NCI-H526 (cell line): ENCODE data around the gene DOCK1.

Experiments
- DNase-seq, 2 experiments: peaks; one replicate each; lab custom pipeline; 2025; lab: John Stamatoyannopoulos, UW

The DOCK1 gene

DNA sequence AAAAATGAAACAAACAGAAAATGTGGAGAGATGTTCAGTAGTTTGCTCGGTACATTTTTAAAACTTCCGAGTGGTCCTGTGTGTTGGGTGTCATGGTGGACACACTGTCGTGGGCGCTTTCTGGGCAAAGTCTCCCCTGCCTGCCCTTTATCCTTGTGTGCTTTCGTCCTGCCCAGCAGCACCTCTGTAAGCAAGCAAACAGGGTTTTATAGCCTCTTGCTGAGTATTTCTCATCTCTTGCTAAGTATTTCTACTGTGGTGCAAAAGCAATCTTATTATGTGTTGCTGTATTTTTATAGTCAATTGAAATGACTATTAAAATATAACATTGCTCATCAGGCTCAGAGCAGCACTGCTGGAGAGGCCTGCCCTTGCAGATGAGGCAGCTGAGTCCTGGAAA is 48.7 kb downstream of the DOCK1 start:
- no peak for DNase-seq

DNA sequence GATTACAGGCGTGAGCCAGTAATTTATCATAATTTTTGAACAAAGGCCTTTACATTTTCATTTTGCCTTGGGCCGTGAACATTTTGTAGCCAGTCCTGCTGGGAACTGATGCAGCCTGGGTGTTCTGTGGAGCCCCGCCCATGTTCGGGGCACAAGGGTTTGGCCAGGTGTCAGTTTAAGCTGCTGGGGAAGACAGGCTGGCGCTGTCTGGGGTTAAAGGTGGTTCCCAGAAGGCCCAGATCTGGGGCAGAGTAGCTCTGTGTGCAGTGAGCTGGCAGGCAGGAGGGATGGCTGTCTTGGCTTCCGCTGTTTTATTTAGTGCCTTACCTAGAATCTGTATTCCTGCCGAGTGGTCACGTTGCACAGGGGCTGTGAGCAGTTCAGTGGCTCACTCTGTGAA is 50.2 kb downstream of the DOCK1 start:
- DNase-seq: no peak

DNA sequence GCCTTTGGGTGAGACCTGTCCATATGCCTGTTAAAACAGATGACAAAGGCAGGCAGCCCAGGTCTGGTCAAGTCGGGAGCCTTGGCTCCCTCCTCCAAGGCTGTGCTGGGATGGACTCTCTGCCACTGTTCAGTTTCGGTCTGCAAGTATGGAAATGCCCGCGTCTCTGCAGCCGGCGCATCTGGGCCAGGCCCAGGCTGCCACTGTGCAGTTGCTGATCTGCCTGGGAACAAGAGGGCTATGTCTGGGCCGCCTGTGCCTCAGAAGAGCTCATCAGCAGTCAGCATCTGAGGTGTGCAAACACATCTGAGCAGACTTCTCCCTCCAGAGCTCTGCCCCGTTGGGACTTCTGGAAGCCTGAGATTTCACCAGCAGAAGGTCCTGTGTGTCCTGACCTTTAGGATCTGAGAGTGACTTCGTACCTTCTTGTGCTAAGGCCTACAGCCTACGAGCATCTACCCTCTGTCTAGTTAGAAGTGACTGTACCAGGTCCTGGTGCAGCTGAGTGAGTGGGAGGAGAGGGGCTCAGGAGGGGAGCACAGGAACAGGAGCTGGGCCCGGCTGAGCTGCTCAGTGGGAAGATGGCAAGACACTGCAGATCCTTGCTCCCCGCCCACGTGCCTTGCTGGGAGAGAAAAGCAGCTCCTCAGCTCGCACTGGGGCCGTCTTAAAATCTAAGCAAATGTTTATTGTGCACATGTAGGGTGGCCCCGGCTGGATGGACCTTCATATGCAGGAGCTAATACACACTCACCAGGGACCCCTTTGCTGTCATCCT is 50.9 kb downstream of the DOCK1 start:
- no peak for DNase-seq

- DNase-seq: no peak
Observed at GRCh38 chr10:126956712-126957108, 51.5 kb downstream of the DOCK1 start.

DNA sequence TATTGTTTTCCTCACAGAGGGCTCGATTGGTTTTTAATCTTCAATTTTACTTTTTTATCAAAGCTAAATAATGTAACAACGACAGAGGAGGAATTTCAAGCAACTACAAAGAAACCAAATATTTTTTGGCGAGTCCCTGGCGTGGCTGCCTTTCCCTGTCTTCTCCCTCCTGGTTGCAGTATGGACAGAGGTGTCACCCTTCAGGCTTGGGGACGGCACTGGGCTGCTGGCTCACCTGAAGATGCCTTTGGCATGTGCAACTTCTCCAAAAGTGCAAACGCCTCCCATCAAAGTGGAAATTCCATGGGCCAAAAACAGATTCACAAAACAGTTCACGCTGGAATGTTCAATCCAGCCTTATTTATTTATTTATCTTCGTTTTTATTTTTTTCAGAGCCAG is 51.9 kb downstream of the DOCK1 start:
- no peak for DNase-seq

- DNase-seq: no peak
Observed at GRCh38 chr10:126959431-126959830, 54.2 kb downstream of the DOCK1 start.

- DNase-seq: no peak
Observed at GRCh38 chr10:126959906-126960685, 54.9 kb downstream of the DOCK1 start.

- DNase-seq: no peak
Observed at GRCh38 chr10:126963354-126963753, 58.1 kb downstream of the DOCK1 start.

GRCh38 chr10:126964190-126964589 is 59.0 kb downstream of the DOCK1 start:
- no peak for DNase-seq

- DNase-seq: no peak
Observed at GRCh38 chr10:126966938-126967337, 61.7 kb downstream of the DOCK1 start.

- DNase-seq: peak in 1 of 2 experiments; percentile 35
Observed at GRCh38 chr10:126969310-126969709, 64.1 kb downstream of the DOCK1 start.

DNA sequence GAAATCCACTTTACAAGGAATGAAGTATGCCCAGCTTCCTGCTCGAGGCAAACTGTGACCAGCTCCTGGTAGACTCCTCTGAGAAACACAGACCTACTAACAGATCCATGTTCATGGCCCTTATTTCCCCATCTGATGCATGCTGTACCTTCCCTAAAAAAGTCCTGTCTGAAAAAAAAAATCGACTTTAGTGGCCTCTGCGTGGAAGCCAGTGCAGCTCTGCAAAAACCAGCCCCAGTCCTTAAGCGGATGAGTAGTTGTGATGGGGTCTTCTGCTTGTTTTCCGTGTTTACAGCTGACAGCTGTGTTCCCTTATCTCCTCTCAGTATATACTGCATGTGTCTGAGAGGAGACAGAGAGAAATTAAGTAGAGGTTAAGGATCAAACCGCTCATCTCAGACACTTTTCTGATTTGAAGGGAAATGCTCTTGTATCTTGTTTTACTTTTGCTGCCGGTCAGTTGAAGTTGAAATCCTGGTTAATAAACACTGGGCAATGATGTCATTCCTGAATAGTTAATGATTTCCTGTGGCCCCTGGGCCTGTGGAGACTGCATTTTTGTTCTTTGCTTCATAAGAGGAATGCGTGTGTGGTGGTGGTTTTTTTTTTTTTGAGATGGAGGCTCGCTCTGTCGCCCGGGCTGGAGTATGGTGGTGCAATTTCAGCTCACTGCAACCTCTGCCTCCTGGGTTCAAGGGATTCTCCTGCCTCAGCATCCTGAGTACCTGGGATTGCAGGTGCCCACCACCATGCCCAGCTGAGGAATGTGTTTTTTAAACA is 67.6 kb downstream of the DOCK1 start:
- no peak for DNase-seq

GRCh38 chr10:126975221-126975620 is 70.0 kb downstream of the DOCK1 start:
- DNase-seq: no peak

DNA sequence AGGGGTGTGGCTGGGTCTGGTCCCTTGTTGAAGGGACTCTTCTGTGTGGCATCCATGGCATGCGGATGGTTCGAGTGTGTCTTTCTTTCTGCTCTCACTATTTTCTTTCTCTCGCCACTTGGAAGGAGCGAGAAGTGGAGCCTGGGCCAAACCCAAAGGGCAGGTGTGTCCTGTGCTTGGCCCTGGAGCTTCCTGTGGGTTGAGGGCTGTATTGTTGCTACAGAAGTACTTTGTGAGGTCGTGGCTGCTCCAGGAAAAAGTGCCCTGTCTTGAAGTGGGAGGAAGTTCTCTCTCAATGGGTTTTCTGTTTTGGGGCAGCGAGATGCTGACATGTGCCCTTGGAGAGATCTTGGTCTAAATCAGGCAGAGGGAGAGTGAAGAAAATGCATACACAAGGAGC is 72.0 kb downstream of the DOCK1 start:
- no peak for DNase-seq

DNA sequence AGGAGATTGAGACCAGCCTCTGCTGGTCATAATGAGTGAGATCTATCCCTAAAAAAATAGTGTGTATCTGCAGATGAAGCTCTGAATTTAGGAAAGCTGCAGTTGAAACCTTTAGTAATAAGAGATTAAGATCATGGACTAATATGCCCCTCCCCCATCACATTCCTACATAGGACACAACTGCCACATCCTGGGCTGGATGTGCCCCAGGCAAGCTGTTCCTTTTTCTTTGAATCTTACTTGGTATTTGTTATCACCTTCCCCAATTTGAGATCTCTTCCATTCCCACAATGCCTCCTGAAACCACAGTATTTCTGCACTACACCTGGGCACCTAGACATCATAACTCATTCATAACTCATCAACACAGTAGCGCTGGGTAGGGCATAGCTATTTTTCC is 74.1 kb downstream of the DOCK1 start:
- DNase-seq: no peak

- DNase-seq: no peak
Observed at GRCh38 chr10:126993208-126993607, 88.0 kb downstream of the DOCK1 start.

DNA sequence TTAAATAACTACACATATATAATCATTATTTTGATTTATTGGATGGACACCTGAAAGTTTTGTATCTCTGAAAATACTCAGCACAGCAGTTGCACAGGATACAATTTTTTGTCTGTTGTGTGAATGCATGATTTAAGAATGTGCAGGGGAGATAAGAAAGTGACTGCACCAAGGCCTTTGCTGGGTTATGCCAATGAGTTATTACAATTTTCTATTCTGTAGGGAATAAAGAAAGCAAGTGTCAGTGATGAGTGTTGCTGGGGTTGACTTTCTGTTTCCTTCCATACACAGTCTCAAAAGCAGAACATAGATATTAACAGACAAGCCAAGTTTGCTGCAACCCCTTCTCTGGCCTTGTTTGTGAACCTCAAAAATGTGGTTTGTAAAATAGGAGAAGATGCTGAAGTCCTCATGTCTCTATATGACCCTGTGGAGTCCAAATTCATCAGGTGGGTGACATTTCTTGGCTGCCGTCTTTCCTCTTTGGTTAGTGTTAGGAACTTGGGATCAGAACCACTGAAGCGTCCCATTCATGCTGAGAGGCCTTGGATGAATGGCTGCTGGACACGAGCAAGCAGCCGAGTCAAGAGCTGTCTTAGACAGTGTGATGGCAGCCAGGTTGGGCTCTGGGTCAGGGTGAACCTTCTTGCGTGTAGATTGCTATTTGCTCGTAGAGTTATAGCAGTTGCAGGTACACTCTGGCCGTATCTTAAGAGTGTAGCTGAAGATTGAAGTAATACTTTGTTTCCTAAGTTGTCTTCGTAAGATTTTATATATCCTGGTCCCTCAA is 92.8 kb downstream of the DOCK1 start:
- no peak for DNase-seq

DNA sequence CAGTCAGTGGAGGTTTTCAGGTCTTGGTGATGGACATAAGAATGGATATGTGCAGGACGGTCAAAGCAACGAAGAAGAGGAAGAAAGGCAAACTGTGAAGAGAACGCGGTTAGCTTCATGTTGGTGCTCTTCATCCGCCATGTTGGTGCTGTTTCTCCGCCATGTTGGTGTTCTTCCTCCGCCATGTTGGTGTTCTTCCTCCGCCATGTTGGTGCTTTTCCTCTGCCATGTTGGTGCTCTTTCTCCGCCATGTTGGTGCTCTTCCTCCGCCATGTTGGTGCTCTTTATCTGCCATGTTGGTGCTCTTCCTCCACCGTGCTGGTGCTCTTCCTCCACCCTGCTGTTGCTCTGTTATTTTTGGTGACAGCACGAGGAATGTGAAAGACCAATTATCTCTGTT is 95.4 kb downstream of the DOCK1 start:
- no peak for DNase-seq

- DNase-seq: no peak
Observed at GRCh38 chr10:127003032-127003685, 97.9 kb downstream of the DOCK1 start.

DNA sequence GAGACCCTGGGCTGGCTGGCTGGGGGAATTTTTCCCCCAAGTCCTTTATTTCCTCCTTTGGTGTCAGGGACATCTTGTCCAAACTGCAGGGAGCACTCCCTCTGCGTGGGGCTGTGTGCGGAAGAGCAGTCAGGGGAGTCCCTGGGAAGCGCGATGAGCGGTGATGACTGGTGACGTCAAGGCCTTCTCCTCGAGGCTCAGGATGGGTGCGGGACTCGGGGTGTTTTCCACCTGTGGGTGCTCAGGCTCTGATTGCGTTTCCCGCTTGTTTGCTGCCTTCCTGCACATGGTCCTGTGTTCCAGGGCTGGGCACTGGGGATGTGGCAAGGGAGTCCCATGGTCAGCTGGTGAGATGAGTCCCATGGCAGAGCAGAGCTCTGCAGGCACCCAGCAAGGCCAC is 101.2 kb downstream of the DOCK1 start:
- DNase-seq: no peak

- no peak for DNase-seq
Observed at GRCh38 chr10:127009366-127009765, 104.1 kb downstream of the DOCK1 start.
